OCI-LY1 (cell line): ENCODE results near the gene TXNIP.

Experiments used
- H2AFZ ChIP-seq: fragments of 200-600 bp; sonication (generic), shearing (Covaris generic); 2 replicates; pipeline ENCODE4 v1.6.0; 2014; ENCODE audit warnings: antibody characterized with exemption, mild to moderate bottlenecking, low read length
- H3F3A ChIP-seq: fragments of 200-600 bp; sonication (generic), shearing (Covaris generic); 2 replicates; pipeline ENCODE4 v1.6.0; 2014; ENCODE audit warnings: mild to moderate bottlenecking, antibody characterized with exemption, low read length, moderate library complexity; ENCODE audit not compliant: insufficient read depth
- H3K27ac ChIP-seq: fragments of 200-600 bp; sonication (generic); 2 replicates; pipeline ENCODE4 v1.5.1; 2014; ENCODE audit warnings: low read length, mixed run types, mild to moderate bottlenecking, low read depth; ENCODE audit not compliant: poor library complexity, severe bottlenecking
- H3K27me3 ChIP-seq: fragments of 200-600 bp; sonication (generic); 2 replicates; pipeline ENCODE4 v1.6.0; 2014; ENCODE audit warnings: antibody characterized with exemption, mild to moderate bottlenecking, low read length, moderate library complexity; ENCODE audit not compliant: insufficient read depth
- H3K36me3 ChIP-seq: fragments of 200-600 bp; sonication (generic); 2 replicates; pipeline ENCODE4 v1.6.1; 2014; ENCODE audit warnings: mild to moderate bottlenecking, antibody characterized with exemption, low read length, moderate library complexity, mixed read lengths; ENCODE audit not compliant: insufficient read depth
- H3K4me1 ChIP-seq: fragments of 200-600 bp; sonication (generic); 2 replicates; pipeline ENCODE4 v1.5.1; 2014; ENCODE audit warnings: mild to moderate bottlenecking, low read length, moderate library complexity; ENCODE audit not compliant: insufficient read depth, severe bottlenecking
- H3K4me2 ChIP-seq: fragments of 200-600 bp; sonication (generic), shearing (Covaris generic); 2 replicates; pipeline ENCODE4 v1.6.1; 2014; ENCODE audit warnings: low read length
- H3K4me3 ChIP-seq: fragments of 200-600 bp; sonication (generic); 2 replicates; pipeline ENCODE4 v1.5.1; 2014; ENCODE audit warnings: low read length, low read depth, mild to moderate bottlenecking, mixed read lengths; ENCODE audit not compliant: poor library complexity, severe bottlenecking
- H3K79me2 ChIP-seq: fragments of 200-600 bp; shearing (Covaris generic); 2 replicates; pipeline ENCODE4 v1.6.1; 2016; ENCODE audit warnings: mixed run types, low read length, mixed read lengths; ENCODE audit not compliant: insufficient read depth
- H3K9ac ChIP-seq: fragments of 200-600 bp; sonication (generic), shearing (Covaris generic); 2 replicates; pipeline ENCODE4 v1.6.1; 2014; ENCODE audit warnings: mild to moderate bottlenecking, low read length, mixed read lengths
- H3K9me2 ChIP-seq: fragments of 200-600 bp; sonication (generic), shearing (Covaris generic); 2 replicates; pipeline ENCODE4 v1.6.1; 2014; ENCODE audit warnings: low read depth, mild to moderate bottlenecking, low read length, mixed read lengths
- H3K9me3 ChIP-seq: fragments of 200-600 bp; shearing (Covaris generic); 2 replicates; pipeline ENCODE4 v1.6.1; 2014; ENCODE audit warnings: low read length, mixed read lengths
- H4K20me1 ChIP-seq: fragments of 200-600 bp; sonication (generic), shearing (Covaris generic); 2 replicates; pipeline ENCODE4 v1.6.0; 2016; ENCODE audit warnings: mild to moderate bottlenecking, low read length; ENCODE audit not compliant: insufficient read depth
- EZH2 ChIP-seq: fragments of 200-600 bp; sonication (generic), shearing (Covaris generic); IDR thresholded peaks from 2 replicates; pipeline ENCODE4 v1.8.0; 2017; ENCODE audit warnings: borderline replicate concordance, mixed run types, mild to moderate bottlenecking, antibody characterized with exemption, low read length, moderate library complexity, mixed read lengths
- TF ChIP-seq, protein P1 (sequence below): fragments of 200-600 bp; sonication (generic), shearing (Covaris generic); IDR thresholded peaks from 2 replicates; pipeline ENCODE4 v1.5.1; 2017; ENCODE audit warnings: mild to moderate bottlenecking, antibody characterized with exemption, low read length, moderate library complexity, mixed read lengths

The TXNIP gene

DNA sequence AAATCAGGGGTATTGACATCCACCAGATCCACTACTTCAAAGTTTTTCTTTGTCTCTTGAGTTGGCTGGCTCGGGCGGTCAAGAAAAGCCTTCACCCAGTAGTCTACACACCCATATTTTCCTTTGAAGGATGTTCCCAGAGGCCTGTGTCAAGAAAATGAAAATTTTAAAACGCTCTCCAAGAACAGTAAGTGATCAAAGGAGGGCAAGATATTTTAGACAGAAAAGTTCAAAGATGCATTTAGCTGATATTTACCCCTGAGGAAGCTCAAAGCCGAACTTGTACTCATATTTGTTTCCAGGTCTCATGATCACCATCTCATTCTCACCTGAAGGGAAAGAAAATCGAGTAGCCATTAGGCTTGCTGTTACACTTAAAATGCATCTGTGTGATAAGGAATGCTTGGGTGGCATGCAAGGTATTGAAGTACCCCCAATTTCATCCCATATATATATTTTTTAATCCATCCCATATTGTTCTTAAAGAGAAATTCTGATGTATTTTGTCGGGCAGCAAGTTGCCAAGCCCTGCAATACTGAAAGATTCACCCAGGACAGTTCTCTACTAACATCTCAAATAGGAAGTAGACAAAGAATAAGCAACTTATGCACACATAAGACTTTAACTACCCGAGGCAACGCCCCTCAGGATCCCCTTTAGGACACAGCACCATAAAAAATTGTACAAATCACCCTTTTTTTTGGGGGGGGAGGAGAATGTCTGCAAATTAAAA lies 1.1 kb downstream of the TXNIP start:
- Histone ChIP-seq H3K9me3 (no peaks in the 10 kb centered on the region), H3K4me2 (peak overlapping the region; percentile 89), H2AFZ (no peak overlapping the region), H3K4me1 (peaks cover 67% of the 10 kb centered on the region), H3K9me2 (no peaks in the 10 kb centered on the region), H3F3A (peaks cover 34% of the 10 kb centered on the region), H3K27me3 (no peaks in the 10 kb centered on the region), H3K36me3 (peaks cover 40% of the 10 kb centered on the region), H3K27ac (peak overlapping the region; percentile 98), H4K20me1 (no peaks in the 10 kb centered on the region), H3K4me3 (peak overlapping the region; percentile 99), H3K9ac (peak overlapping the region; percentile 98), H3K79me2 (peaks cover 27% of the 10 kb centered on the region)
- TF ChIP-seq, protein P1, sequence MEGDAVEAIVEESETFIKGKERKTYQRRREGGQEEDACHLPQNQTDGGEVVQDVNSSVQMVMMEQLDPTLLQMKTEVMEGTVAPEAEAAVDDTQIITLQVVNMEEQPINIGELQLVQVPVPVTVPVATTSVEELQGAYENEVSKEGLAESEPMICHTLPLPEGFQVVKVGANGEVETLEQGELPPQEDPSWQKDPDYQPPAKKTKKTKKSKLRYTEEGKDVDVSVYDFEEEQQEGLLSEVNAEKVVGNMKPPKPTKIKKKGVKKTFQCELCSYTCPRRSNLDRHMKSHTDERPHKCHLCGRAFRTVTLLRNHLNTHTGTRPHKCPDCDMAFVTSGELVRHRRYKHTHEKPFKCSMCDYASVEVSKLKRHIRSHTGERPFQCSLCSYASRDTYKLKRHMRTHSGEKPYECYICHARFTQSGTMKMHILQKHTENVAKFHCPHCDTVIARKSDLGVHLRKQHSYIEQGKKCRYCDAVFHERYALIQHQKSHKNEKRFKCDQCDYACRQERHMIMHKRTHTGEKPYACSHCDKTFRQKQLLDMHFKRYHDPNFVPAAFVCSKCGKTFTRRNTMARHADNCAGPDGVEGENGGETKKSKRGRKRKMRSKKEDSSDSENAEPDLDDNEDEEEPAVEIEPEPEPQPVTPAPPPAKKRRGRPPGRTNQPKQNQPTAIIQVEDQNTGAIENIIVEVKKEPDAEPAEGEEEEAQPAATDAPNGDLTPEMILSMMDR, result no peak
- no peak for TF ChIP-seq EZH2

- H4K20me1 ChIP-seq, result no peaks in the 10 kb centered on the region
- peak overlapping the region; percentile 98 for H3K27ac ChIP-seq
- H3K9ac ChIP-seq, result peak overlapping the region; percentile 98
- no peaks in the 10 kb centered on the region for H3K9me2 ChIP-seq
- H3K4me1 ChIP-seq, result peaks cover 59% of the 10 kb centered on the region
- H3K36me3 ChIP-seq, result peaks cover 40% of the 10 kb centered on the region
- no peaks in the 10 kb centered on the region for H3K9me3 ChIP-seq
- peak overlapping the region; percentile 99 for H3K4me3 ChIP-seq
- peaks cover 27% of the 10 kb centered on the region for H3K79me2 ChIP-seq
- H3K27me3 ChIP-seq, result no peaks in the 10 kb centered on the region
- peak overlapping the region; percentile 89 for H3K4me2 ChIP-seq
- H2AFZ ChIP-seq, result no peak overlapping the region
- peaks cover 34% of the 10 kb centered on the region for H3F3A ChIP-seq
- TF ChIP-seq, protein P1, result no peak
- TF ChIP-seq EZH2, result no peak
Observed at GRCh38 chr1:145994391-145995120, 1.8 kb downstream of the TXNIP start.

- H3K27ac ChIP-seq, result peak overlapping the region; percentile 98
Observed at GRCh38 chr1:145993618-145994390, 2.6 kb downstream of the TXNIP start.

More at GRCh38 chr1:145993618-145994390, 2.6 kb downstream of the TXNIP start:
- Histone ChIP-seq H4K20me1 (no peaks in the 10 kb centered on the region), H3K9me2 (no peaks in the 10 kb centered on the region), H3K9me3 (no peaks in the 10 kb centered on the region), H3K4me2 (peak overlapping the region; percentile 89), H3K79me2 (peaks cover 27% of the 10 kb centered on the region), H2AFZ (no peak overlapping the region), H3K4me1 (peaks cover 54% of the 10 kb centered on the region), H3K9ac (peak overlapping the region; percentile 98; the same call in 1 of the 2 replicates), H3K4me3 (peak overlapping the region; percentile 99), H3K27me3 (no peaks in the 10 kb centered on the region), H3F3A (peaks cover 29% of the 10 kb centered on the region), H3K36me3 (peaks cover 40% of the 10 kb centered on the region)
- TF ChIP-seq, protein P1, result no peak
- TF ChIP-seq EZH2, result no peak
